Effector CD4-positive, alpha-beta T cell (primary cell): Measurements from ENCODE around the gene RGS11. TPM values are rescaled to one million over a fixed set of nuclear protein-coding genes. Genes with fewer than 3 reads are reported as not detected.
A peak's percentile ranks its signal among the peaks of the same experiment; 100 is the strongest.

ENCODE experiments used
- DNase-seq: peaks from one replicate; pipeline ENCODE4 v3.0.0-alpha.2; 2020
- total RNA-seq: gene quantifications from one replicate; lab custom pipeline; 2026; lab: John Stamatoyannopoulos, UW

Gene RGS11
- total RNA-seq: not detected

- DNase-seq: no peak
These were observed at the start of gene RGS11 for GRCh38 chr16:275786-276232. Gene RGS11, minus strand, starts transcription at chr16:275944. Its CDS starts 33 bp downstream, at chr16:275911.

GRCh38 chr16:324451-325334 is 48.9 kb upstream of the RGS11 start:
- DNase-seq: peak; percentile 71

- DNase-seq: no peak
These were observed 48.4 kb upstream of the RGS11 start for GRCh38 chr16:324201-324450.

- no peak for DNase-seq
These were observed 46.9 kb upstream of the RGS11 start for GRCh38 chr16:322476-323143.

GRCh38 chr16:321532-321931 is 45.8 kb upstream of the RGS11 start:
- DNase-seq: no peak

GRCh38 chr16:320206-320605 is 44.5 kb upstream of the RGS11 start:
- no peak for DNase-seq

- DNase-seq: no peak
These were observed 42.9 kb upstream of the RGS11 start for GRCh38 chr16:318628-319027.

- DNase-seq: no peak
These were observed 41.8 kb upstream of the RGS11 start for GRCh38 chr16:317583-317982.

GRCh38 chr16:316741-317464 is 41.2 kb upstream of the RGS11 start:
- no peak for DNase-seq

GRCh38 chr16:314795-315299 is 39.1 kb upstream of the RGS11 start:
- DNase-seq: no peak

- DNase-seq: no peak
These were observed 38.6 kb upstream of the RGS11 start for GRCh38 chr16:314351-314750.

- DNase-seq: no peak
These were observed 36.0 kb upstream of the RGS11 start for GRCh38 chr16:311725-312124.

GRCh38 chr16:309476-309875 is 33.7 kb upstream of the RGS11 start:
- DNase-seq: no peak

GRCh38 chr16:307691-308312 is 32.1 kb upstream of the RGS11 start:
- no peak for DNase-seq

GRCh38 chr16:306911-307370 is 31.2 kb upstream of the RGS11 start:
- no peak for DNase-seq

GRCh38 chr16:305916-306626 is 30.3 kb upstream of the RGS11 start:
- DNase-seq: no peak

- no peak for DNase-seq
These were observed 28.2 kb upstream of the RGS11 start for GRCh38 chr16:303760-304505.

GRCh38 chr16:301950-302349 is 26.2 kb upstream of the RGS11 start:
- no peak for DNase-seq

- DNase-seq: no peak
These were observed 25.5 kb upstream of the RGS11 start for GRCh38 chr16:301235-301634.

- no peak for DNase-seq
These were observed 22.1 kb upstream of the RGS11 start for GRCh38 chr16:297832-298231.

GRCh38 chr16:296806-297510 is 21.2 kb upstream of the RGS11 start:
- DNase-seq: no peak
